Panc1 (cell line): ENCODE results near the gene TMEM203. TPM values are rescaled to one million over a fixed set of nuclear protein-coding genes. Genes with fewer than 3 reads are reported as not detected.

Experiments used
- ATAC-seq: fragments of 200-7000 bp; cut with Tn5 transposase; 2 replicates; pipeline ENCODE4 v1.9.1; 2020; ENCODE audit warnings: mild to moderate bottlenecking, moderate library complexity
- BruUV-seq: library from RNA; stranded (reverse); fragments of 400-500 nt; replicated peaks from 2 replicates; lab custom pipeline; 2021; lab: Mats Ljungman, UMichigan
- CTCF ChIA-PET: fragments of 300-600 bp; sonication (Branson Sonifier 250); formaldehyde crosslinking; loops from one replicate; lab custom pipeline; 2022; ENCODE audit warnings: antibody characterized with exemption; lab: Charles Lee
- POLR2A ChIA-PET: fragments of 300-600 bp; sonication (Branson Sonifier 250); formaldehyde crosslinking; loops from one replicate; lab custom pipeline; 2022; ENCODE audit warnings: antibody characterized with exemption; lab: Charles Lee
- DNase-seq: peaks from one replicate; pipeline ENCODE4 v3.0.0-alpha.2; 2010; ENCODE audit warnings: low read depth, low spot score
- H3K27ac ChIP-seq: 2 replicates; pipeline ENCODE4 v1.5.1; 2011; ENCODE audit warnings: mild to moderate bottlenecking, low read length, inconsistent platforms
- H3K27me3 ChIP-seq: fragments of 200-500 bp; sonication (Bioruptor generic); 2 replicates; pipeline ENCODE4 v1.6.0; 2014; ENCODE audit warnings: low read length, inconsistent platforms; ENCODE audit not compliant: control insufficient read depth, insufficient read depth
- H3K36me3 ChIP-seq: fragments of 200-500 bp; sonication (Bioruptor generic); 2 replicates; pipeline ENCODE4 v1.5.1; 2014; ENCODE audit warnings: inconsistent platforms, mild to moderate bottlenecking, low read length, moderate library complexity; ENCODE audit not compliant: control insufficient read depth, insufficient read depth
- H3K4me1 ChIP-seq: 2 replicates; pipeline ENCODE4 v1.5.1; 2011; ENCODE audit warnings: inconsistent platforms, mild to moderate bottlenecking, low read length, moderate library complexity; ENCODE audit not compliant: control insufficient read depth, insufficient read depth
- H3K4me3 ChIP-seq, 2 experiments: 2 replicates each; pipeline ENCODE4 v1.5.1; 2011 to 2012; ENCODE audit warnings: low read depth in 2 of 2, low read length in 2 of 2, mild to moderate bottlenecking in 2 of 2, inconsistent platforms in 1 of 2, moderate library complexity in 1 of 2
- H3K9me3 ChIP-seq: fragments of 200-500 bp; sonication (Bioruptor generic); 2 replicates; pipeline ENCODE4 v1.5.1; 2014; ENCODE audit warnings: low read depth, mild to moderate bottlenecking, inconsistent platforms, low read length, moderate library complexity; ENCODE audit not compliant: control insufficient read depth, insufficient read depth
- POLR2AphosphoS5 ChIP-seq: IDR thresholded peaks from 2 replicates; pipeline ENCODE4 v1.6.1; 2012; ENCODE audit warnings: mild to moderate bottlenecking, low read depth, low read length, moderate library complexity
- SIN3A ChIP-seq: IDR thresholded peaks from 2 replicates; pipeline ENCODE4 v1.6.1; 2012; ENCODE audit warnings: low read depth, mild to moderate bottlenecking, low read length, moderate library complexity, borderline replicate concordance; ENCODE audit not compliant: insufficient read depth
- TCF7L2 ChIP-seq: IDR thresholded peaks from 2 replicates; pipeline ENCODE4 v1.6.1; 2011; ENCODE audit warnings: mild to moderate bottlenecking, low read depth, low read length, inconsistent platforms
- in situ Hi-C: cut with HindIII; loops from 2 replicates; pipeline ENCODE4 v1.10.0; 2016; ENCODE audit warnings: low sequenced_read_pairs, low pct_unique_long_range_greater_than_20kb
- intact Hi-C: fragments of 100-400 bp; cut with micrococcal nuclease; formaldehyde crosslinking; loops from one replicate; pipeline ENCODE4 v1.10.0; 2022; ENCODE audit not compliant: unreplicated experiment
- total RNA-seq: library from RNA; stranded (reverse); gene quantifications from one replicate; pipeline ENCODE4 v1.2.1, GENCODE V29; 2021; ENCODE audit not compliant: unreplicated experiment
- TF ChIP-seq, protein P1 (sequence below), 2 experiments: IDR thresholded peaks; 2 replicates each; pipeline ENCODE4 v1.6.1; 2011 to 2012; ENCODE audit warnings: low read depth in 2 of 2, control low read depth in 1 of 2, low read length in 1 of 2, mild to moderate bottlenecking in 1 of 2, moderate library complexity in 1 of 2; ENCODE audit not compliant: insufficient read depth in 1 of 2
- TF ChIP-seq, protein P2 (sequence below): fragments of 450-650 bp; IDR thresholded peaks from 2 replicates; pipeline ENCODE4 v1.5.1; 2017; ENCODE audit warnings: mild to moderate bottlenecking

The TMEM203 gene
- total RNA-seq, 1 experiment from 2014 or later, result 25.4 TPM

DNA sequence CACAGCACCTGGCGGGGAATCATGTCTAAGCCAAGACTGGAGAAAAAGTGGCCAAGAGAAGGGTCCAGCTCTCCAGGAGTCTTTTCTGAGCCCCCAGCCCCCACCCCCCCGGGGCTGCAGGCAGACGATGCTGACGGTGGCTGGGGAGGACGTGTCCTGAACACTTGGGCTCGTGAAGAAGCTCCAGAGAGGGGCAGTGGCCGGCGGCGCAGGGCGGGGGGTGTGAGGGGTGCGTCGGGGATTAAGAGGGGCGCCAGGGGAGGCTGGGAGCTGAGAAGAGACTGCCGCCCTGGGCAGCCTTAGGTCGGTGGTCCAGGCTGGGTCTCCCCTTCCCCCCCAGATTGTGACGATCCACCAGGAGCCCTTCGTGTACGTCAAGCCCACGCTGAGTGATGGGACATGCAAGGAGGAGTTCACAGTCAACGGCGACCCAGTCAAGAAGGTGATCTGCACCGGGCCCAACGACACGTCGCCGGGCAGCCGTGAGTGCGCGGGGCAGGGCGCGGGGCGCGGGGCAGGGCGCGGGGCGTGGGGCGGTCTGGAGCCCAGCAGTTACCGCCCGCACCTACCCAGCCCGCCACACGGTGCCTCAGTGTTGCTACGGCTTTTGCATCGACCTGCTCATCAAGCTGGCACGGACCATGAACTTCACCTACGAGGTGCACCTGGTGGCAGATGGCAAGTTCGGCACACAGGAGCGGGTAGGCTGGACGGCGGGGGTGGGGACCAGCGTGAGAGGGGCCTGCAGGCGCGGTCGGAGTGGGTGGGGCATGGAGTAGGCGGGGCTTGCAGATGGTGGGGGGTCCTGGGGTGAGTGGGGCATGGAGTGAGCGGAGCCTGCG is 44.5 kb downstream of the TMEM203 start:
- no peak overlapping the region for H3K4me3 ChIP-seq
- ATAC-seq (peak; percentile 1; the same call in 1 of the 2 replicates), DNase-seq (no peak)
- BruUV-seq, result no TSS peak
- no peaks in the 10 kb centered on the region for H3K27me3 ChIP-seq
- no peaks in the 10 kb centered on the region for H3K36me3 ChIP-seq
- H3K4me1 ChIP-seq, result peaks cover 4% of the 10 kb centered on the region; the same call in 1 of the 2 replicates
- no peaks in the 10 kb centered on the region for H3K9me3 ChIP-seq
- in situ Hi-C loops, result no loop called here
- intact Hi-C loops, result no loop called here
- ChIA-PET POLR2A (no interaction called here), CTCF (no interaction called here)
- no peak for TF ChIP-seq TCF7L2
- TF ChIP-seq, protein P1, sequence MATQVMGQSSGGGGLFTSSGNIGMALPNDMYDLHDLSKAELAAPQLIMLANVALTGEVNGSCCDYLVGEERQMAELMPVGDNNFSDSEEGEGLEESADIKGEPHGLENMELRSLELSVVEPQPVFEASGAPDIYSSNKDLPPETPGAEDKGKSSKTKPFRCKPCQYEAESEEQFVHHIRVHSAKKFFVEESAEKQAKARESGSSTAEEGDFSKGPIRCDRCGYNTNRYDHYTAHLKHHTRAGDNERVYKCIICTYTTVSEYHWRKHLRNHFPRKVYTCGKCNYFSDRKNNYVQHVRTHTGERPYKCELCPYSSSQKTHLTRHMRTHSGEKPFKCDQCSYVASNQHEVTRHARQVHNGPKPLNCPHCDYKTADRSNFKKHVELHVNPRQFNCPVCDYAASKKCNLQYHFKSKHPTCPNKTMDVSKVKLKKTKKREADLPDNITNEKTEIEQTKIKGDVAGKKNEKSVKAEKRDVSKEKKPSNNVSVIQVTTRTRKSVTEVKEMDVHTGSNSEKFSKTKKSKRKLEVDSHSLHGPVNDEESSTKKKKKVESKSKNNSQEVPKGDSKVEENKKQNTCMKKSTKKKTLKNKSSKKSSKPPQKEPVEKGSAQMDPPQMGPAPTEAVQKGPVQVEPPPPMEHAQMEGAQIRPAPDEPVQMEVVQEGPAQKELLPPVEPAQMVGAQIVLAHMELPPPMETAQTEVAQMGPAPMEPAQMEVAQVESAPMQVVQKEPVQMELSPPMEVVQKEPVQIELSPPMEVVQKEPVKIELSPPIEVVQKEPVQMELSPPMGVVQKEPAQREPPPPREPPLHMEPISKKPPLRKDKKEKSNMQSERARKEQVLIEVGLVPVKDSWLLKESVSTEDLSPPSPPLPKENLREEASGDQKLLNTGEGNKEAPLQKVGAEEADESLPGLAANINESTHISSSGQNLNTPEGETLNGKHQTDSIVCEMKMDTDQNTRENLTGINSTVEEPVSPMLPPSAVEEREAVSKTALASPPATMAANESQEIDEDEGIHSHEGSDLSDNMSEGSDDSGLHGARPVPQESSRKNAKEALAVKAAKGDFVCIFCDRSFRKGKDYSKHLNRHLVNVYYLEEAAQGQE (IDR thresholded peaks at IDR 0.05; ENCODE audit: insufficient read depth in 1 of 2, low read depth in 2 of 2, low read length in 1 of 2), result no peak
- TF ChIP-seq SIN3A, result no peak
- no peak for TF ChIP-seq POLR2AphosphoS5
- H3K27ac ChIP-seq, result no peak overlapping the region

DNA sequence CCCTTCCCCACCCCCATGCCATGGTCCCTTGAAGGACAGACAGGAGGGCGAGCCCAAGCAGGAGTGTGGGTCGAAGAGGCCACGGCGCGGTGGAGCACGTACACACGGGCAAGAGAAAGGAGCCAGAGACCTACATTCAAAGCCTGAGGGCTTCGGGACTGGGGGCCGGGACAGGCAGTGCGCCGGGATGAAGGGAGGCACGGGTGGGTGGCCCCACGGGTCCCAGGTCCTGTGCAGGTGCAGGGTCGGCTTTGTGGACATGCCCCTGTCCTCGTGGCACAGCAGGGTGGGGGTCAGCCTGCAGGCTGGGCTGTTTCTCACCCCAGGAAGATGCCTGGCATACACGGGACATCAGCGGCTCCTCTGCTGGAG is 45.4 kb downstream of the TMEM203 start:
- ATAC-seq (no peak), DNase-seq (no peak)
- intact Hi-C loops, result no loop called here
- TF ChIP-seq TCF7L2 (no peak), SIN3A (no peak), POLR2AphosphoS5 (no peak)
- TF ChIP-seq, protein P2, sequence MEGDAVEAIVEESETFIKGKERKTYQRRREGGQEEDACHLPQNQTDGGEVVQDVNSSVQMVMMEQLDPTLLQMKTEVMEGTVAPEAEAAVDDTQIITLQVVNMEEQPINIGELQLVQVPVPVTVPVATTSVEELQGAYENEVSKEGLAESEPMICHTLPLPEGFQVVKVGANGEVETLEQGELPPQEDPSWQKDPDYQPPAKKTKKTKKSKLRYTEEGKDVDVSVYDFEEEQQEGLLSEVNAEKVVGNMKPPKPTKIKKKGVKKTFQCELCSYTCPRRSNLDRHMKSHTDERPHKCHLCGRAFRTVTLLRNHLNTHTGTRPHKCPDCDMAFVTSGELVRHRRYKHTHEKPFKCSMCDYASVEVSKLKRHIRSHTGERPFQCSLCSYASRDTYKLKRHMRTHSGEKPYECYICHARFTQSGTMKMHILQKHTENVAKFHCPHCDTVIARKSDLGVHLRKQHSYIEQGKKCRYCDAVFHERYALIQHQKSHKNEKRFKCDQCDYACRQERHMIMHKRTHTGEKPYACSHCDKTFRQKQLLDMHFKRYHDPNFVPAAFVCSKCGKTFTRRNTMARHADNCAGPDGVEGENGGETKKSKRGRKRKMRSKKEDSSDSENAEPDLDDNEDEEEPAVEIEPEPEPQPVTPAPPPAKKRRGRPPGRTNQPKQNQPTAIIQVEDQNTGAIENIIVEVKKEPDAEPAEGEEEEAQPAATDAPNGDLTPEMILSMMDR, result no peak
- TF ChIP-seq, protein P1 (IDR thresholded peaks at IDR 0.05; ENCODE audit: insufficient read depth in 1 of 2, low read depth in 2 of 2, low read length in 1 of 2), result no peak
- H3K27me3 ChIP-seq, result no peaks in the 10 kb centered on the region
- in situ Hi-C loops, result no loop called here
- POLR2A ChIA-PET, result no interaction called here
- H3K4me3 ChIP-seq, result no peak overlapping the region
- BruUV-seq, result no TSS peak
- CTCF ChIA-PET, result no interaction called here
- H3K4me1 ChIP-seq, result peaks cover 4% of the 10 kb centered on the region; the same call in 1 of the 2 replicates
- H3K9me3 ChIP-seq, result no peaks in the 10 kb centered on the region
- no peak overlapping the region for H3K27ac ChIP-seq
- no peaks in the 10 kb centered on the region for H3K36me3 ChIP-seq
